ENCODE measurements around the gene TNS1. TPM values are rescaled to one million over a fixed set of nuclear protein-coding genes. Genes with fewer than 3 reads are reported as not detected.

Gene TNS1
- total RNA-seq, 1 experiment from 2014 or later, result 6.2 TPM

- H3K4me2 ChIP-seq (ENCODE audit: low read length), result no peak overlapping the region
- no peaks in the 10 kb centered on the region for H3K9me3 ChIP-seq (ENCODE audit: control insufficient read depth in 1 of 2, insufficient read depth in 1 of 2, low read depth in 1 of 2, low read length in 2 of 2)
- no peak overlapping the region for H3K27ac ChIP-seq (ENCODE audit: low read depth, low read length)
- H4K20me1 ChIP-seq (ENCODE audit: insufficient read depth), result no peaks in the 10 kb centered on the region
- no peaks in the 10 kb centered on the region for H3K36me3 ChIP-seq (ENCODE audit: control insufficient read depth in 1 of 2, insufficient read depth in 2 of 2, low read length in 2 of 2)
- no peak overlapping the region for H3K9ac ChIP-seq (ENCODE audit: low read length)
- no peaks in the 10 kb centered on the region for H3K4me1 ChIP-seq (ENCODE audit: control insufficient read depth in 1 of 2, insufficient read depth in 2 of 2, low read length in 2 of 2)
- ATAC-seq (no peak), DNase-seq (ENCODE audit: low read depth, low spot score) (no peak)
- intact Hi-C loops (cut with micrococcal nuclease), result no loop called here
- BruUV-seq (replicated peaks), result no TSS peak
- no peak overlapping the region for H3K4me3 ChIP-seq (replicated peaks in 1 of 2; ENCODE audit: low read depth in 1 of 2, low read length in 2 of 2)
- POLR2A ChIA-PET, result no interaction called here
- no peaks in the 10 kb centered on the region for H3K79me2 ChIP-seq (ENCODE audit: insufficient read depth, low read length)
- CTCF ChIA-PET, result no interaction called here
- no peak overlapping the region for H2AFZ ChIP-seq (ENCODE audit: low read depth, low read length, poor library complexity, severe bottlenecking)
- H3K9me2 ChIP-seq (ENCODE audit: insufficient read depth), result no peaks in the 10 kb centered on the region
- RAD21 ChIA-PET (ENCODE audit: low non-redundant PET in 1 of 2, low total read pairs in 2 of 2, uncharacterized antibody in 2 of 2, unreplicated experiment in 2 of 2), result no interaction called here
- H3K27me3 ChIP-seq (ENCODE audit: insufficient read depth, low read length), result no peaks in the 10 kb centered on the region
- TF ChIP-seq POLR2A (IDR thresholded peaks at IDR 0.05; ENCODE audit: borderline replicate concordance, extremely low read depth, insufficient read depth, insufficient read length) (no peak), CBX3 (IDR thresholded peaks at IDR 0.05; ENCODE audit: low read depth) (no peak), SIN3A (IDR thresholded peaks at IDR 0.05; ENCODE audit: low read depth) (no peak), CEBPB (IDR thresholded peaks at IDR 0.05; ENCODE audit: low read depth) (no peak), SP1 (IDR thresholded peaks at IDR 0.05; ENCODE audit: low read depth) (no peak), POLR2AphosphoS5 (IDR thresholded peaks at IDR 0.05; ENCODE audit: low read depth, low read length) (no peak)
- TF ChIP-seq, protein P1, sequence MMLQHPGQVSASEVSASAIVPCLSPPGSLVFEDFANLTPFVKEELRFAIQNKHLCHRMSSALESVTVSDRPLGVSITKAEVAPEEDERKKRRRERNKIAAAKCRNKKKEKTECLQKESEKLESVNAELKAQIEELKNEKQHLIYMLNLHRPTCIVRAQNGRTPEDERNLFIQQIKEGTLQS (IDR thresholded peaks at IDR 0.05), result no peak
These were observed 190.6 kb downstream of the TNS1 start for GRCh38 chr2:217812170-217812569.

- no peaks in the 10 kb centered on the region for H3K27me3 ChIP-seq (ENCODE audit: insufficient read depth, low read length)
- H3K4me3 ChIP-seq (replicated peaks in 1 of 2; ENCODE audit: low read depth in 1 of 2, low read length in 2 of 2), result no peak overlapping the region
- BruUV-seq (replicated peaks), result no TSS peak
- no peak for DNase-seq (ENCODE audit: low read depth, low spot score)
- H4K20me1 ChIP-seq (ENCODE audit: insufficient read depth), result no peaks in the 10 kb centered on the region
- H3K79me2 ChIP-seq (ENCODE audit: insufficient read depth, low read length), result no peaks in the 10 kb centered on the region
- no peak overlapping the region for H3K9ac ChIP-seq (ENCODE audit: low read length)
- H3K9me2 ChIP-seq (ENCODE audit: insufficient read depth), result no peaks in the 10 kb centered on the region
- H3K4me1 ChIP-seq (ENCODE audit: control insufficient read depth in 1 of 2, insufficient read depth in 2 of 2, low read length in 2 of 2), result no peaks in the 10 kb centered on the region
- CTCF ChIA-PET, result no interaction called here
- intact Hi-C loops (cut with micrococcal nuclease), result no loop called here
- TF ChIP-seq TCF7L2 (IDR thresholded peaks at IDR 0.05; ENCODE audit: borderline replicate concordance, extremely low read depth, insufficient read depth, insufficient read length), result no peak
- TF ChIP-seq FOSL1 (IDR thresholded peaks at IDR 0.05; ENCODE audit: low read depth), result no peak
- TF ChIP-seq ZFX (IDR thresholded peaks at IDR 0.05), result no peak
- TF ChIP-seq REST (IDR thresholded peaks at IDR 0.05; ENCODE audit: low read depth), result no peak
- TF ChIP-seq CEBPB (IDR thresholded peaks at IDR 0.05; ENCODE audit: low read depth), result no peak
- no peak for ATAC-seq
- no peak overlapping the region for H3K4me2 ChIP-seq (ENCODE audit: low read length)
- POLR2A ChIA-PET, result no interaction called here
- H3K27ac ChIP-seq (ENCODE audit: low read depth, low read length), result no peak overlapping the region
- no peaks in the 10 kb centered on the region for H3K9me3 ChIP-seq (ENCODE audit: control insufficient read depth in 1 of 2, insufficient read depth in 1 of 2, low read depth in 1 of 2, low read length in 2 of 2)
- RAD21 ChIA-PET (ENCODE audit: low non-redundant PET in 1 of 2, low total read pairs in 2 of 2, uncharacterized antibody in 2 of 2, unreplicated experiment in 2 of 2), result no interaction called here
- H3K36me3 ChIP-seq (ENCODE audit: control insufficient read depth in 1 of 2, insufficient read depth in 2 of 2, low read length in 2 of 2), result no peaks in the 10 kb centered on the region
- H2AFZ ChIP-seq (ENCODE audit: low read depth, low read length, poor library complexity, severe bottlenecking), result no peak overlapping the region
These were observed 192.5 kb downstream of the TNS1 start for GRCh38 chr2:217810260-217810659.

Data from HCT116 (cell line).